ENCODE data around the gene MEGF6. TPM values are rescaled to one million over a fixed set of nuclear protein-coding genes. Genes with fewer than 3 reads are reported as not detected.

The MEGF6 gene
- total and polyA plus RNA-seq, 12 donors = 0.15 to 29.2 (median 8.2) TPM

GRCh38 chr1:3505161-3505560 is 106.1 kb downstream of the MEGF6 start:
- 71 to 84% (median 84%) methylated on average over 6 to 18 of the region's 20 CpGs for WGBS, 4 donors
- H3K36me3 ChIP-seq (replicated peaks in 1 of 2) = no peaks in the 10 kb centered on the region
- no peak for DNase-seq
- H3K9me3 ChIP-seq (replicated peaks in 1 of 3) = no peaks in the 10 kb centered on the region
- intact Hi-C loops (cut with DNase I) = no loop called here
- TF ChIP-seq POLR2A (IDR thresholded peaks at IDR 0.05) = no peak
- TF ChIP-seq, protein P1, sequence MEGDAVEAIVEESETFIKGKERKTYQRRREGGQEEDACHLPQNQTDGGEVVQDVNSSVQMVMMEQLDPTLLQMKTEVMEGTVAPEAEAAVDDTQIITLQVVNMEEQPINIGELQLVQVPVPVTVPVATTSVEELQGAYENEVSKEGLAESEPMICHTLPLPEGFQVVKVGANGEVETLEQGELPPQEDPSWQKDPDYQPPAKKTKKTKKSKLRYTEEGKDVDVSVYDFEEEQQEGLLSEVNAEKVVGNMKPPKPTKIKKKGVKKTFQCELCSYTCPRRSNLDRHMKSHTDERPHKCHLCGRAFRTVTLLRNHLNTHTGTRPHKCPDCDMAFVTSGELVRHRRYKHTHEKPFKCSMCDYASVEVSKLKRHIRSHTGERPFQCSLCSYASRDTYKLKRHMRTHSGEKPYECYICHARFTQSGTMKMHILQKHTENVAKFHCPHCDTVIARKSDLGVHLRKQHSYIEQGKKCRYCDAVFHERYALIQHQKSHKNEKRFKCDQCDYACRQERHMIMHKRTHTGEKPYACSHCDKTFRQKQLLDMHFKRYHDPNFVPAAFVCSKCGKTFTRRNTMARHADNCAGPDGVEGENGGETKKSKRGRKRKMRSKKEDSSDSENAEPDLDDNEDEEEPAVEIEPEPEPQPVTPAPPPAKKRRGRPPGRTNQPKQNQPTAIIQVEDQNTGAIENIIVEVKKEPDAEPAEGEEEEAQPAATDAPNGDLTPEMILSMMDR (IDR thresholded peaks at IDR 0.05) = no peak
- H3K27ac ChIP-seq = no peak overlapping the region
- H3K4me3 ChIP-seq = no peak overlapping the region
- H3K27me3 ChIP-seq = no peaks in the 10 kb centered on the region
- H3K4me1 ChIP-seq (replicated peaks in 1 of 2) = no peaks in the 10 kb centered on the region

DNA sequence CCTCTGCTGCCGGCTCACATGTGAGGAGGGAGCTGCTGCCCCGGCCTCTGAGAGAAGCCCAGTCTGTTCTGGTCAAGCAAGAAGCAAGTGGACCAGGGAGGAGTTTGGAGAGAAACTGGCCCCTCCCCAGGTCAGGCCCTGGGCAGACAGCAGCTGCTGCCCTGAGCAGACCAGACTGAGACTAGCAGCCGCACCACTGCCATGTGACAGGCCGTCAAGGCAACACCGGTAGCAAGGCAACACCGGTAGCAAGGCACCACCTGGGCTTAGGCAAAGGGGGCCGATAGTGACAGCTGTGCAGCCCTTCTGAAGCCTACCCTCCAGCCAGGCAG is 106.5 kb downstream of the MEGF6 start:
- TF ChIP-seq POLR2A (IDR thresholded peaks at IDR 0.05) = no peak
- TF ChIP-seq, protein P1 (IDR thresholded peaks at IDR 0.05) = no peak
- Histone ChIP-seq H3K27ac (peak overlapping the region in 1 of 5 donors; percentile 22), H3K4me3 (no peak overlapping the region), H3K9me3 (replicated peaks in 1 of 3) (no peaks in the 10 kb centered on the region), H3K4me1 (replicated peaks in 1 of 2) (no peaks in the 10 kb centered on the region), H3K36me3 (replicated peaks in 1 of 2) (no peaks in the 10 kb centered on the region), H3K27me3 (no peaks in the 10 kb centered on the region)
- WGBS, 4 donors = 60 to 85% (median 78%) methylated on average over 5 to 7 of the region's 7 CpGs; no CpG with 5 or more reads in 1 of the 4 donors
- intact Hi-C loops (cut with DNase I) = no loop called here
- no peak for DNase-seq

- no peak for TF ChIP-seq POLR2A (IDR thresholded peaks at IDR 0.05)
- TF ChIP-seq, protein P1 (IDR thresholded peaks at IDR 0.05) = no peak
- peak in 3 of 7 donors; percentile 10 to 41 (median 31) for DNase-seq
- peak overlapping the region in 1 of 5 donors; percentile 22 for H3K27ac ChIP-seq
- H3K4me1 ChIP-seq (replicated peaks in 1 of 2) = no peaks in the 10 kb centered on the region
- no peaks in the 10 kb centered on the region for H3K9me3 ChIP-seq (replicated peaks in 1 of 3)
- H3K36me3 ChIP-seq (replicated peaks in 1 of 2) = no peaks in the 10 kb centered on the region
- H3K27me3 ChIP-seq = no peaks in the 10 kb centered on the region
- intact Hi-C loops (cut with DNase I) = no loop called here
- 79 to 84% (median 82%) methylated on average over 18 to 31 of the region's 31 CpGs for WGBS, 4 donors
- H3K4me3 ChIP-seq = no peak overlapping the region
Measured at GRCh38 chr1:3504151-3504821, 107.0 kb downstream of the MEGF6 start.

GRCh38 chr1:3503525-3503886 is 107.8 kb downstream of the MEGF6 start:
- DNase-seq = no peak
- no peaks in the 10 kb centered on the region for H3K27me3 ChIP-seq
- no peak overlapping the region for H3K4me3 ChIP-seq
- H3K36me3 ChIP-seq (replicated peaks in 1 of 2) = no peaks in the 10 kb centered on the region
- H3K9me3 ChIP-seq (replicated peaks in 1 of 3) = no peaks in the 10 kb centered on the region
- no peaks in the 10 kb centered on the region for H3K4me1 ChIP-seq (replicated peaks in 1 of 2)
- no peak for TF ChIP-seq POLR2A (IDR thresholded peaks at IDR 0.05)
- TF ChIP-seq, protein P1 (IDR thresholded peaks at IDR 0.05) = no peak
- intact Hi-C loops (cut with DNase I) = no loop called here
- no peak overlapping the region for H3K27ac ChIP-seq
- WGBS, 4 donors = 75 to 87% (median 83%) methylated on average over 7 to 8 of the region's 8 CpGs

Data from adrenal gland (tissue), 12 donors.